ENCODE data around the gene E2F4. TPM values are rescaled to one million over a fixed set of nuclear protein-coding genes. Genes with fewer than 3 reads are reported as not detected.
A peak's percentile ranks its signal among the peaks of the same experiment; 100 is the strongest.

E2F4 gene
- total and polyA plus RNA-seq, 2 of the 13 experiments (the other 11 are each of a cell fraction or from before 2014, with no cell fraction given): 84.8 to 91.2 TPM

DNA sequence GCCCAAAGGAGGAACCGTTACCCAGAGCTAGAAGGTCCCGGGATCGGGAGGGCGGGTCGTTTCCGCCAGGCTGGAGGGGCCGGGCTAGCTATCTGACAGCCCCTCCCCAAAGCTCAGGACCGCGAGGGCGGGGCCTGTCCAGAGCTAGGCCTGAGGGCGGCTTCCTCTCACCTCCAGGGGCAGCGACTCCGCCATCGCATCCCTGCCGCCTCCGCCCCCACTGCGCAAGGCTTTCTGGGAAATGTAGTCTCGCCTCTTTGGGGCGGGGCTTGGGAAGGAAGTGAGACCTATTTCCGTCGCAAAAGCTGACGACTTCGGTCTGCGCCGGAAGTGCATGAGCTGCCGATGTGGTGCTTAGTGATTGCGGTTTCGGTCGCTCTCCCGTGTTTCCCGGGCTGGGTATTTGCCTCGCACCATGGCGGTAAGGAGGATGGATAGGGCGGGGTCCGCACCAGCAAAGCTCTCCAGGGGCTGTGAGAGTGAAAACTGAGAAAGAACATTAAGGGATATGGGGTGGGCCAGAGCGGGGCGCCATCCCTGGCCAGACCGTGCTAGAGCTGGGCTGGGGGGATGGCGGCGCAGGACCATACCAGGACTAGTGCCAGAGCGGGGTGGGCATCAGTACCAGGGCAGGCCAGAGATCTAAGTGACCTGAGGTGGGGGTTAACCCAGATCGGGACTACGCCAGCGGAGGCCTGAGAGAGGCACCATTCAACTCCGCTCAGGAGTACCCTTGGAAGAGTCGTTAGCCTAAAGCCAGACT is 35.0 kb downstream of the E2F4 start, which contains the start of gene TMEM208:
TSS of gene TMEM208 (plus strand) at position 327 of the 763 bp plus-strand sequence. CDS start at position 416, 89 bp downstream.
- Histone ChIP-seq H3K4me1 (ENCODE audit: insufficient read depth, low read length) (peaks cover 34% of the 10 kb centered on the region), H3K79me2 (ENCODE audit: insufficient read depth, low read length) (peaks cover 17% of the 10 kb centered on the region), H2AFZ (ENCODE audit: low read length) (no peak within 1 kb of the TSS), H3K27ac (ENCODE audit: extremely low read length, insufficient read depth, low read length) (peak within 1 kb of the TSS; percentile 55), H3K9ac (ENCODE audit: insufficient read depth, low read depth, low read length) (peak within 1 kb of the TSS; percentile 98), H3K4me3 (replicated peaks in 1 of 3; ENCODE audit: insufficient read depth in 1 of 3, low read depth in 2 of 3, low read length in 3 of 3) (peak within 1 kb of the TSS; percentile 97 to 100 (median 98)), H3K36me3 (replicated peaks in 1 of 2; ENCODE audit: control insufficient read depth in 1 of 2, insufficient read depth in 2 of 2, low read length in 2 of 2) (peaks cover 27 to 40% of the 10 kb centered on the region in 2 experiments), H3K27me3 (ENCODE audit: control insufficient read depth in 1 of 2, insufficient read depth in 2 of 2, low read length in 2 of 2) (peaks cover 0 to 4% of the 10 kb centered on the region in 2 experiments; a peak in 1 of 5 replicates), H3K4me2 (ENCODE audit: low read depth, low read length) (peak within 1 kb of the TSS; percentile 99), H3K9me3 (ENCODE audit: low read length) (no peaks in the 10 kb centered on the region), H4K20me1 (ENCODE audit: insufficient read depth, low read length) (no peaks in the 10 kb centered on the region; the same call in 1 of the 2 replicates)
- 1% methylated on average over 34 of the region's 46 CpGs for WGBS (ENCODE audit: low lambda C conversion rate)
- CTCF ChIA-PET (ENCODE audit: low intra/inter-chr PET ratio, low total read pairs): no interaction called here
- in situ Hi-C loops (cut with HindIII; ENCODE audit: extremely low pct_ligation_motif_present, low pct_unique_long_range_greater_than_20kb) (no loop called here), intact Hi-C loops (cut with micrococcal nuclease; ENCODE audit: unreplicated experiment) (loop anchor here (1.0 to 5.0 kb wide), 2 partner anchors 20 to 40 kb away; partner anchors contain the start of gene FHOD1)
- DNase-seq (ENCODE audit: low spot score) (peak; percentile 99), ATAC-seq (peak; percentile 96), FAIRE-seq (peak; percentile 99)
- no TSS peak for BruUV-seq (replicated peaks)
- POLR2A ChIA-PET: interaction anchor here (0.6 to 3.2 kb wide), 22 partner anchors 9 to 335 kb away, joined by 3 to 71 read pairs (median 4); partner anchors contain the start of genes ATP6V0D1, ELMO3, FHOD1 and NOL3
- TF ChIP-seq HHEX (CRISPR knock-in tag; IDR thresholded peaks at IDR 0.05): 0 out of 2 replicates have a peak, but pooled peaks have one; percentile 31
- no peak for TF ChIP-seq FOXM1 (CRISPR knock-in tag; IDR thresholded peaks at IDR 0.05)
- TF ChIP-seq CENPX (CRISPR knock-in tag; IDR thresholded peaks at IDR 0.05): no peak
- no peak for TF ChIP-seq ZNF672 (CRISPR knock-in tag; IDR thresholded peaks at IDR 0.05)
- TF ChIP-seq, protein P1, sequence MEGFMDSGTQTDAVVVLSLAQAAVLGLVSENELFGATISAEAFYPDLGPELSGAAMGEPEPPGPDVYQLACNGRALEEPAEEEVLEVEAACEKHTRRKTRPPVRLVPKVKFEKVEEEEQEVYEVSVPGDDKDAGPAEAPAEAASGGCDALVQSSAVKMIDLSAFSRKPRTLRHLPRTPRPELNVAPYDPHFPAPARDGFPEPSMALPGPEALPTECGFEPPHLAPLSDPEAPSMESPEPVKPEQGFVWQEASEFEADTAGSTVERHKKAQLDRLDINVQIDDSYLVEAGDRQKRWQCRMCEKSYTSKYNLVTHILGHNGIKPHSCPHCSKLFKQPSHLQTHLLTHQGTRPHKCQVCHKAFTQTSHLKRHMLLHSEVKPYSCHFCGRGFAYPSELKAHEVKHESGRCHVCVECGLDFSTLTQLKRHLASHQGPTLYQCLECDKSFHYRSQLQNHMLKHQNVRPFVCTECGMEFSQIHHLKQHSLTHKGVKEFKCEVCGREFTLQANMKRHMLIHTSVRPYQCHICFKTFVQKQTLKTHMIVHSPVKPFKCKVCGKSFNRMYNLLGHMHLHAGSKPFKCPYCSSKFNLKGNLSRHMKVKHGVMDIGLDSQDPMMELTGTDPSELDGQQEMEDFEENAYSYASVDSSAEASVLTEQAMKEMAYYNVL (CRISPR knock-in tag; IDR thresholded peaks at IDR 0.05; ENCODE audit: borderline replicate concordance): peak; percentile 13; the same call in 1 of the 2 replicates
- 0 out of 2 replicates have a peak, but pooled peaks have one; percentile 89 for TF ChIP-seq ZFP62 (CRISPR knock-in tag; IDR thresholded peaks at IDR 0.05)
- TF ChIP-seq, protein P2, sequence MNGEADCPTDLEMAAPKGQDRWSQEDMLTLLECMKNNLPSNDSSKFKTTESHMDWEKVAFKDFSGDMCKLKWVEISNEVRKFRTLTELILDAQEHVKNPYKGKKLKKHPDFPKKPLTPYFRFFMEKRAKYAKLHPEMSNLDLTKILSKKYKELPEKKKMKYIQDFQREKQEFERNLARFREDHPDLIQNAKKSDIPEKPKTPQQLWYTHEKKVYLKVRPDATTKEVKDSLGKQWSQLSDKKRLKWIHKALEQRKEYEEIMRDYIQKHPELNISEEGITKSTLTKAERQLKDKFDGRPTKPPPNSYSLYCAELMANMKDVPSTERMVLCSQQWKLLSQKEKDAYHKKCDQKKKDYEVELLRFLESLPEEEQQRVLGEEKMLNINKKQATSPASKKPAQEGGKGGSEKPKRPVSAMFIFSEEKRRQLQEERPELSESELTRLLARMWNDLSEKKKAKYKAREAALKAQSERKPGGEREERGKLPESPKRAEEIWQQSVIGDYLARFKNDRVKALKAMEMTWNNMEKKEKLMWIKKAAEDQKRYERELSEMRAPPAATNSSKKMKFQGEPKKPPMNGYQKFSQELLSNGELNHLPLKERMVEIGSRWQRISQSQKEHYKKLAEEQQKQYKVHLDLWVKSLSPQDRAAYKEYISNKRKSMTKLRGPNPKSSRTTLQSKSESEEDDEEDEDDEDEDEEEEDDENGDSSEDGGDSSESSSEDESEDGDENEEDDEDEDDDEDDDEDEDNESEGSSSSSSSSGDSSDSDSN (CRISPR knock-in tag; IDR thresholded peaks at IDR 0.05): peak; percentile 82
- 0 out of 2 replicates have a peak, but pooled peaks have one; percentile 73 for TF ChIP-seq ZNF224 (CRISPR knock-in tag; IDR thresholded peaks at IDR 0.05)
- TF ChIP-seq ZNF713 (CRISPR knock-in tag; IDR thresholded peaks at IDR 0.05): peak; percentile 97; the same call in 1 of the 2 replicates
- no peak for TF ChIP-seq ZNF670 (CRISPR knock-in tag; IDR thresholded peaks at IDR 0.05; ENCODE audit: borderline replicate concordance)
- TF ChIP-seq ZNF331 (CRISPR knock-in tag; IDR thresholded peaks at IDR 0.05): peak; percentile 92
- TF ChIP-seq, protein P3, sequence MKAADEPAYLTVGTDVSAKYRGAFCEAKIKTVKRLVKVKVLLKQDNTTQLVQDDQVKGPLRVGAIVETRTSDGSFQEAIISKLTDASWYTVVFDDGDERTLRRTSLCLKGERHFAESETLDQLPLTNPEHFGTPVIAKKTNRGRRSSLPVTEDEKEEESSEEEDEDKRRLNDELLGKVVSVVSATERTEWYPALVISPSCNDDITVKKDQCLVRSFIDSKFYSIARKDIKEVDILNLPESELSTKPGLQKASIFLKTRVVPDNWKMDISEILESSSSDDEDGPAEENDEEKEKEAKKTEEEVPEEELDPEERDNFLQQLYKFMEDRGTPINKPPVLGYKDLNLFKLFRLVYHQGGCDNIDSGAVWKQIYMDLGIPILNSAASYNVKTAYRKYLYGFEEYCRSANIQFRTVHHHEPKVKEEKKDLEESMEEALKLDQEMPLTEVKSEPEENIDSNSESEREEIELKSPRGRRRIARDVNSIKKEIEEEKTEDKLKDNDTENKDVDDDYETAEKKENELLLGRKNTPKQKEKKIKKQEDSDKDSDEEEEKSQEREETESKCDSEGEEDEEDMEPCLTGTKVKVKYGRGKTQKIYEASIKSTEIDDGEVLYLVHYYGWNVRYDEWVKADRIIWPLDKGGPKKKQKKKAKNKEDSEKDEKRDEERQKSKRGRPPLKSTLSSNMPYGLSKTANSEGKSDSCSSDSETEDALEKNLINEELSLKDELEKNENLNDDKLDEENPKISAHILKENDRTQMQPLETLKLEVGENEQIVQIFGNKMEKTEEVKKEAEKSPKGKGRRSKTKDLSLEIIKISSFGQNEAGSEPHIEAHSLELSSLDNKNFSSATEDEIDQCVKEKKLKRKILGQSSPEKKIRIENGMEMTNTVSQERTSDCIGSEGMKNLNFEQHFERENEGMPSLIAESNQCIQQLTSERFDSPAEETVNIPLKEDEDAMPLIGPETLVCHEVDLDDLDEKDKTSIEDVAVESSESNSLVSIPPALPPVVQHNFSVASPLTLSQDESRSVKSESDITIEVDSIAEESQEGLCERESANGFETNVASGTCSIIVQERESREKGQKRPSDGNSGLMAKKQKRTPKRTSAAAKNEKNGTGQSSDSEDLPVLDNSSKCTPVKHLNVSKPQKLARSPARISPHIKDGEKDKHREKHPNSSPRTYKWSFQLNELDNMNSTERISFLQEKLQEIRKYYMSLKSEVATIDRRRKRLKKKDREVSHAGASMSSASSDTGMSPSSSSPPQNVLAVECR (CRISPR knock-in tag; IDR thresholded peaks at IDR 0.05; ENCODE audit: borderline replicate concordance): peak; percentile 99
